ENCODE measurements around the gene TUBA3D. TPM values are rescaled to one million over a fixed set of nuclear protein-coding genes. Genes with fewer than 3 reads are reported as not detected.
"Not testable (repeated sequence)": the region's sequence is repeated elsewhere in the genome, so short reads cannot be mapped to it uniquely, and the experiment has no call there.

The TUBA3D gene
- total and polyA plus RNA-seq, 9 of the 15 experiments (the other 6 are each of a cell fraction or from before 2014, with no cell fraction given) = not detected

- intact Hi-C loops (cut with micrococcal nuclease) = loop anchor here (5.0 kb wide), 1 partner anchor 180 kb away; no protein-coding TSS in a partner anchor
- ATAC-seq = peak; percentile 10
- in situ Hi-C loops (cut with MboI) = not testable (repeated sequence)
- TF ChIP-seq NONO (IDR thresholded peaks at IDR 0.05; ENCODE audit: low read depth in 2 of 2, low read length in 1 of 2) (peak in 1 of 2 experiments; percentile 50; a peak in 1 of 4 replicates), ZBTB7A (IDR thresholded peaks at IDR 0.05; ENCODE audit: borderline replicate concordance, control insufficient read depth, low read depth, low read length) (peak; percentile 94), PHF8 (IDR thresholded peaks at IDR 0.05; ENCODE audit: borderline replicate concordance, low read length) (peak; percentile 26; the same call in 1 of the 2 replicates), ZNF197 (CRISPR knock-in tag; IDR thresholded peaks at IDR 0.05; ENCODE audit: low read depth) (0 out of 2 replicates have a peak, but pooled peaks have one; percentile 9), SIN3A (IDR thresholded peaks at IDR 0.05; ENCODE audit: borderline replicate concordance in 2 of 2, control insufficient read depth in 1 of 2, low read depth in 2 of 2, low read length in 2 of 2) (0 out of 4 replicates have a peak, but pooled peaks of 1 of the 2 experiments have one; percentile 28), ZBTB11 (CRISPR knock-in tag; IDR thresholded peaks at IDR 0.05) (0 out of 6 replicates have a peak, but pooled peaks of 1 of the 3 experiments have one; percentile 37), YY1 (IDR thresholded peaks at IDR 0.05; ENCODE audit: borderline replicate concordance in 1 of 3, control insufficient read depth in 1 of 3, extremely low read depth in 1 of 3, insufficient read depth in 3 of 3, insufficient read length in 1 of 3, insufficient replicate concordance in 2 of 3, low read depth in 1 of 3, low read length in 2 of 3) (peak in 1 of 3 experiments; percentile 76), RAD21 (CRISPR knock-in tag; conservative IDR thresholded peaks at IDR 0.05 in 1 of 2, IDR thresholded peaks at IDR 0.05 in 1 of 2) (peak in 1 of 2 experiments; percentile 7; a peak in 1 of 4 replicates), ZNF592 (IDR thresholded peaks at IDR 0.05) (peak; percentile 63), ZBTB17 (CRISPR knock-in tag; IDR thresholded peaks at IDR 0.05) (peak; percentile 47; the same call in 1 of the 2 replicates)
These were observed 16.1 kb downstream of the TUBA3D start, which contains the start of gene MZT2A for GRCh38 chr2:131492015-131492417. Gene MZT2A, minus strand, starts transcription at chr2:131492397. Its CDS starts 21 bp downstream, at chr2:131492376.

More at GRCh38 chr2:131492015-131492417, 16.1 kb downstream of the TUBA3D start, which contains the start of gene MZT2A:
- ChIA-PET CTCF (ENCODE audit: low intra/inter-chr PET ratio) (interaction anchor here (1.2 to 1.3 kb wide), 2 partner anchors 78 to 180 kb away, joined by 3 to 5 read pairs; no protein-coding TSS in a partner anchor), POLR2A (interaction anchor here (1.1 to 2.6 kb wide), 2 partner anchors 8 to 181 kb away, joined by 3 to 9 read pairs; no protein-coding TSS in a partner anchor)
- not testable (repeated sequence) for H3K9me3 ChIP-seq (replicated peaks; ENCODE audit: control insufficient read depth, insufficient read depth, low read depth, low read length); H3K27me3 ChIP-seq (ENCODE audit: control insufficient read depth in 2 of 2, insufficient read depth in 2 of 2, low read length in 2 of 2); H4K20me1 ChIP-seq (replicated peaks; ENCODE audit: control insufficient read depth, insufficient read depth, low read length); H3K9me1 ChIP-seq (ENCODE audit: control insufficient read depth, insufficient read depth, low read length); BruUV-seq (replicated peaks); FAIRE-seq
- Histone ChIP-seq H2AFZ (ENCODE audit: low read depth, low read length) (peak within 1 kb of the TSS; percentile 99), H3K9ac (ENCODE audit: insufficient read depth in 1 of 2, low read depth in 2 of 2, low read length in 2 of 2) (peak within 1 kb of the TSS; percentile 96 to 99), H3K27ac (ENCODE audit: extremely low read depth, low read depth, low read length) (peak within 1 kb of the TSS; percentile 98), H3K4me1 (replicated peaks in 1 of 2; ENCODE audit: control insufficient read depth in 2 of 2, insufficient read depth in 2 of 2, low read length in 2 of 2) (peaks cover 6 to 39% of the 10 kb centered on the region in 2 experiments; a peak in 4 of 5 replicates), H3K79me2 (ENCODE audit: control insufficient read depth, insufficient read depth, low read length) (peaks cover 86% of the 10 kb centered on the region), H3K36me3 (ENCODE audit: control insufficient read depth, insufficient read depth, low read length) (peaks cover 36% of the 10 kb centered on the region; the same call in 1 of the 3 replicates), H3K4me2 (ENCODE audit: insufficient read depth, low read length) (peak within 1 kb of the TSS; percentile 94), H3K4me3 (peak within 1 kb of the TSS; percentile 99)
- DNase-seq (ENCODE audit: extremely low read depth in 1 of 4, low spot score in 3 of 4) = peak in 3 of 4 experiments; percentile 24 to 72 (median 60)
- WGBS (ENCODE audit: insufficient coverage, low coverage, missing lambda C conversion rate) = 2% methylated on average over 20 of the region's 53 CpGs

Measured in K562 (cell line).